HG02885 (cell line): ENCODE measurements around the gene KIF25.

Experiments used
- ATAC-seq: cut with Tn5 transposase; IDR thresholded peaks from one replicate; pipeline ENCODE4 v1.9.1; 2021; ENCODE audit warnings: mild to moderate bottlenecking; ENCODE audit not compliant: unreplicated experiment, poor library complexity

KIF25 gene

GRCh38 chr6:168047841-168048723, 50.6 kb downstream of the KIF25 start:
- no peak for ATAC-seq

DNA sequence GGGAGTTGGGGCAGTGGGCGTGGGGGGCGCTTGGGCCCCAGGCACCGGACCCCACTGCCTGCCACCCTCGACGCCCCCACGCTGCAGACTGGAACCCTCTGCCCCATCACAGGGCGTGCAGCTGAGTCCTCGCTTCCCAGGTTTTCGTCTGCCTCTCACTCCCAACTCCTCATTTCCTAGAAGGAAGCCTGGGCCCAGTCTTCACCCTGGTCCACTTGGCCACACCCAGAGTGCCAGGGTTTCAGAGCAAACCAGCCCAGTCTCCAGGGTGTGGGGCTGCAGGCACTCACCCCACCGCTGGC, 51.2 kb downstream of the KIF25 start:
- ATAC-seq, result no peak

- no peak for ATAC-seq
Measured at GRCh38 chr6:168049277-168049676, 51.8 kb downstream of the KIF25 start.

GRCh38 chr6:168049706-168050224, 52.3 kb downstream of the KIF25 start:
- no peak for ATAC-seq

- ATAC-seq, result no peak
Measured at GRCh38 chr6:168050225-168050880, 52.9 kb downstream of the KIF25 start.

DNA sequence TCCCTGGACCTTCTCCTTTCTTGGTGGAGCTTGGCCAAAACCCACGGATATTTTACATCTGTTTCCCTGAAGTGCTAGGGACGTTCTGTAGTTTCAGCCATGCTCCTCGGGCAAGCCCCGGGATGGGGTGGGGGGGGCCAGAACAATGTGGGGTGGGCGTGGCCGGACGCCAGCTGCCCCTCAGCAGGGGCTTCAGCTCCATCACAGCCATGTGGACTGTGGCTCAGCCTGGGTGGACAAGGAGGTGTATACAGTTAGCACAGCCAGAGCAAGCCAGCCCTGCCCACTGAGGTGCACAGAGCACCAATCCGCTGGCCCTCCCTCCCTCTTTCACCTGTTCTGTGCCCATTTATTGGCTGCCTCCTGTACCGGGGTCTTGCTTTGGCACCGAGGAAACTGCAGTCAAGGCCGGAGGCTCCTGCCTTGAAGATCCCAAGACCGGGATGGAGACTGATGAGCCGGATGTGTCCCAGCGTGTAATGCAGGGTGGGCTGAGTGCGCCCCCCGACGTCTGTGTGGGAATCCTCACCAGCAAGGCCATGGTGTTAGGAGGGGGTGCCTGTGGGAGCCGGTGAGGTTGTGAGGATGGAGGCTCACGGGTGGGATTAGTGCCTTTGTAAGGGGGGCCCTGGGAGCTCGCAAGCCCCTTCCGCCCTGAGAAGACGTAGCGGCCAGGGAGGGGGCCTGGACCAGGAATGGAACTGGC, 53.6 kb downstream of the KIF25 start:
- ATAC-seq, result no peak

DNA sequence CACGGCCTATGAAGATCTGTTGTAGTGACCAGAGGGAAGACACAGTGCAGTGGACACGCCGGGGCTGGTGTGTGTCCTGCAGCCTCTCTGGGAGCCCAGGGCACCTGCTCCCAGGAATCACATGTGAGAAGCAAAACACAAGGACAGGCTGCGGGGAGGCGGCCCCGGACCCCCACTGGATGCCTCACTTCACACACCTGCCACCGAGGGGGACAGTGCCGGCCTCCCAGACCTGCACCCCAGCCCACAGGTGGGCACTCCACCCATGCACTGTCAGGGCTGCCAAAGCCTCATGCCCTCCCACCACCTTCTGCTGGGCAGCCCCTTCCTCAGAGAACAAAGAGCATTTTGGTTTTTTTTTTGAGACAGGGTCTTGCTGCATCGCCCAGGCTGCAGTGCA, 54.2 kb downstream of the KIF25 start:
- ATAC-seq, result no peak

- ATAC-seq, result no peak
Measured at GRCh38 chr6:168052291-168052891, 54.9 kb downstream of the KIF25 start.

DNA sequence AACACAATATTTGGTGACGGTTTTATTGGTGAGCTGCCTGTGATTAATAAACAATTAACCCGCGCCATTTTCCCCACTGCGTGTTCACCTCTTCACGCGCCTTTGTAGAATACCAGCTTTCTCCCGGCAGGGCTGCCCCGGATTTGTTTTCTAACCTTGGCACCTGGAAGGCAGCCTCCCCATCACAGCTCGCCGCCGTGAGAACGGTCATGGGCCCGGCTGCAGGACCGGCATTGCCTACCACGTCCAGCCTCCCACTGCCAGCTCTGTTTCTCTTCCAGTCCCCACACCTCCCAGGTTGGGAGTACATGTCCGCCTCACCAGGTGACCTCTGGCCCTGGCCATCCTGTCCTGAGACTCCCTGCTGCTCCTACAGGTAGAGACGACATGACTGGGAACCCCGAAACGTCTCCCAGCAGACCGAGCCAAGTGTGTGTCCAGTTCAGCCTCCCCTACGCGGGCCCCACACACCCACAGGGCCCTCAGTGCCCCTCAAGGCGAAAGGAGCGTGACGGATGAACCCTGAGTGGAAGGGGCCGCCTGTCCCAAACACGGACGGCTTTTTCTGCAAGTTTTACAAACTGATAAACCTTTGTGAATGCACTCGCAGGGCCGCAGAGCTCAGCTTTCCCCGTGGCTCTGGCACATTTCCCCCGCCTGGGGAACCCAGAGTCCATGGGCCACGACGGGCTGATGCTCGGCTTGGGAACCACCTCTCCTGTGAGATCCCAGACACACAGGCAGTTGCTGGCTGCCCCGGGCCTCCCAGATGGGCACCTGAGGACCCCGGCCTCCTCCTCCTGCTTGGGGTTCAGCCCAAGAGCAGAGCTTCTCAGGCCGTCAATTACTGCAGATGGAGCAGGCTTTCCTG, 55.9 kb downstream of the KIF25 start:
- no peak for ATAC-seq

DNA sequence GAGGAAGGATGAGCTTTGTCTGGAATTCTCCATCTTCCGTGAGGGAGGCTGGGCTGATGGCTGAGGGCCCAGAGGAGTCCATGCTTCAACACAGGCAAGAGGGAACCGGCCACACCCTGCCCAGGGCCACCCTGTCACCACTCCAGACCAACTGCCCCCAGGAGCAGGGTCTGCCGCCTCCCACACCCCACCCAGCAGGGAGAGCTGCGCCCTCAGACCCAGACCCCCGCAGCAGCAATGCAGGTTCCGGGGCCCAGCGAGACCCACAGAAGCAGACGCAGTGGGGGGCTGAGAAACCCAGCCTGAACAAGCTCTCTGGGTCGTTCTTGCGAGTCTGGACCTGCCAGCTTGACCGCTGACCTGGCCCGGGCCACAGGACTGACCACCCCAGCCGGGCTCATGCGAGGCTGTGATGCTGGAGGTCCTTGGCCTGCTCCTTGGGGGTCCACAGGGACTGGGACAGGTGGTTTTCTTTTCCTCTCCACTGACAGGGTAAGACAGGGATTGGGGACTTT, 56.5 kb downstream of the KIF25 start:
- ATAC-seq, result no peak

DNA sequence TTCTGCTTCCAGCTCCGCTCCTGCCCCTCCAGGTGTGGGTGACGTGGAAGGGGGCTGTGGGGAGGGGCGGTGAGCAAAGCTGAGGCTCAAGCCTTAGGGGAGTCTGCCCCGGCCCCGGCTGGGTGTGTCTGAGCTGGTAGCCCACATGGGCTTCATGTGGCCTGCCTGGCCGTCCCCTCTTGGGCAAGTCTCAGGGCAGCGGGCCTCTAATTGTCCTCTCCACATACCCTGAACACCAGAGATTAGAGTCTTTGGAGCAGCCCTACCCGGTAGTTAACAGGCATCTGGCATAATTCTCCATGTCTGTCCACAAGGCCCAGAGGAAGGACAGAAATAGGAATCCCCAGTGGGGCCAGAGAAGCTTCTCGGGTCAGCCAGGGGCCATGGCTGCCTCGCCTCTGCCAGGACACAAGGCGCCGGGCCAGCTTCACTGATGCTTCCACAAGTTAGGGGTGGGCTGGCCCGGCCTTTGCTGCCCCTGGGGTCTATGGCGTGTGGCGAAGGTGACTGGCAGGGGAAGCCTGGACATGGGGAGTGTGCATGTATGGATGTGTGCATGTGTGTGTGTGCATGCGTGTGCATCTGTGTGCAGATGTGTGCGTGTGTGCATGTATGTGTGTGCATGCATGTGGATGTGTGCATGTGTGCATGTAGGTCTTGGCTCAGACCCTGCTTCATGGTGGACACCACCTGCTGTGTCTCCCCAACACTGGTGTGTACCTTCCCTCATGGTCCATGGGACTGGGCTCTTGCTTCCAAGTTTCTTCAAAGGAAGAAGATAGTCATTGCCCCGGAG, 57.5 kb downstream of the KIF25 start:
- ATAC-seq, result no peak

- no peak for ATAC-seq
Measured at GRCh38 chr6:168055696-168056489, 58.4 kb downstream of the KIF25 start.

DNA sequence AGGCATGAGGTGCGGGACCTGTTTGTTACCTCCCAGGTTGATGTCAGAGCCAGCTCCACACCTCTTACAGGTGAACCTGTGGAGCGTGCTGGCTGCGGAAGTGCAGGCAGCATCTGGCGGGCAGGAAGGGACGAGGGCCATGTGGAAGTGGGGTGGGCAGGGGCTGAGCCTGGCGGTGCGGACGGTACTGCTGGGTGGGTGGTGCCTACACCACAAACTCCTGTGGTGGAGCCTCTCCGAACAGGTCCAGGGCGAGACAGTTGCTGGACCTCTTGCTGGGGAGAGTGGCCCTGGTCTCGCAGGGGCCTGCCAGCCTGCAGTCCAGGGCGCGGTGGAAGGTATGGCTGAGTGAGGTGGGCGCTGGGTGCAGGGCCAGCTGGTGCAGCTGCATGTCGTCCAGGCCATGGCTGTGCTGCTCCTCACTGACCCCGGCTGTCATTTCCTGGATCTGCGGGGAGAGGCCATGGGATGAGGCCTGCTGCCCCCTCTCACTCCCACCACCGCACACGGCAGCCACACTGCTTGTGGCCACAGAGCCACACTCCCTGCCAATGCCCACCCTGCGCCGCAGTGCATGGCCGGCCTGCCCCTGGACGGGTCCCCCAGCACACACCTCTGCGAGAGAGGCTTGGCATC, 59.5 kb downstream of the KIF25 start:
- no peak for ATAC-seq

- no peak for ATAC-seq
Measured at GRCh38 chr6:168057836-168058235, 60.4 kb downstream of the KIF25 start.

- no peak for ATAC-seq
Measured at GRCh38 chr6:168058691-168059551, 61.5 kb downstream of the KIF25 start.

DNA sequence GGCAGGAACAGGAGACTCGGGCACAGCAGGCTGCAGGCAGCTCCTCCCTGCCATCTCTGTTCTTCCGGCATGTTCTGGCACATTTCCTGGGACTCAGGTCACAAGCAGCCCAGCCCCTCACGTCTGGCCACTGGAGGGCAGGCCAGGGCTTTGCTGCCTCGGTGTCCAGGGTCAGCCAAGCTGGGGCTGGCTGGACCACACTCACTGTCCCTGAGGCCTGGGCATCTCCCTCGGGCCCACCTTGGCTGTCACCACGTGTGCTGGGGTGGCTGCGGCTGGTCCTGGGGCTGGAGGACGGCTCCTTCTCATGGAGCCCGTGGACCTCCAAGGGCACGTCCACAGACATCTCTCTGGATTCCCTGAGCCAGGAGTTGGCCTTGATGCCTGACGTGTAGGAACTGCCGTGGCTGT, 63.1 kb downstream of the KIF25 start:
- no peak for ATAC-seq
